Mesothelial cell of epicardium (in vitro differentiated cells): ENCODE results near the gene CBX2. TPM values are rescaled to one million over a fixed set of nuclear protein-coding genes. Genes with fewer than 3 reads are reported as not detected.

Source experiments
- DNase-seq, 2 experiments: peaks; one replicate each; pipeline ENCODE4 v3.0.0; 2021; ENCODE audit warnings: low spot score in 2 of 2; ENCODE audit not compliant: unreplicated experiment in 2 of 2
- H3K27ac Mint-ChIP-seq: 2 replicates; pipeline ENCODE4 v1.8.0; 2021; ENCODE audit warnings: mixed read lengths
- H3K27me3 Mint-ChIP-seq: 2 replicates; pipeline ENCODE4 v1.8.0; 2021; ENCODE audit warnings: low read depth, mixed read lengths
- H3K36me3 Mint-ChIP-seq: 2 replicates; pipeline ENCODE4 v1.8.0; 2021; ENCODE audit warnings: mixed read lengths
- H3K4me1 Mint-ChIP-seq: 2 replicates; pipeline ENCODE4 v1.8.0; 2021; ENCODE audit warnings: mixed read lengths
- H3K4me3 Mint-ChIP-seq: 2 replicates; pipeline ENCODE4 v1.8.0; 2021; ENCODE audit warnings: mild to moderate bottlenecking, moderate library complexity, mixed read lengths
- H3K9me3 Mint-ChIP-seq: 2 replicates; pipeline ENCODE4 v1.8.0; 2021; ENCODE audit warnings: mixed read lengths
- CTCF ChIP-seq: fragments of 200-600 bp; sonication (generic); IDR thresholded peaks from one replicate; pipeline ENCODE4 v1.5.0; 2021; ENCODE audit warnings: antibody characterized with exemption; ENCODE audit not compliant: unreplicated experiment
- total RNA-seq: library from RNA; stranded (reverse); gene quantifications from 3 replicates; pipeline ENCODE4 v1.2.1, GENCODE V29; 2021

Gene CBX2
- total RNA-seq, 1 donor from 2014 or later: 49.7 TPM

GRCh38 chr17:79741401-79741750, 36.6 kb upstream of the CBX2 start:
- Mint-ChIP-seq H3K9me3 (no peaks in the 10 kb centered on the region), H3K36me3 (no peaks in the 10 kb centered on the region), H3K27ac (no peak overlapping the region), H3K4me3 (peak overlapping the region; percentile 46), H3K27me3 (peaks cover 36% of the 10 kb centered on the region), H3K4me1 (peaks cover 22% of the 10 kb centered on the region)
- DNase-seq: no peak
- no peak for TF ChIP-seq CTCF

- Mint-ChIP-seq H3K36me3 (no peaks in the 10 kb centered on the region), H3K27ac (no peak overlapping the region), H3K4me1 (peaks cover 23% of the 10 kb centered on the region), H3K27me3 (peaks cover 42% of the 10 kb centered on the region), H3K4me3 (peak overlapping the region; percentile 46), H3K9me3 (no peaks in the 10 kb centered on the region)
- peak; percentile 78 to 92 for DNase-seq
- peak; percentile 93 for TF ChIP-seq CTCF
Measured at GRCh38 chr17:79741751-79742588, 36.0 kb upstream of the CBX2 start.

- Mint-ChIP-seq H3K9me3 (no peaks in the 10 kb centered on the region), H3K4me1 (peaks cover 28% of the 10 kb centered on the region), H3K27me3 (peaks cover 47% of the 10 kb centered on the region), H3K36me3 (no peaks in the 10 kb centered on the region), H3K27ac (no peak overlapping the region), H3K4me3 (no peak overlapping the region)
- no peak for TF ChIP-seq CTCF
- no peak for DNase-seq
Measured at GRCh38 chr17:79742589-79742918, 35.4 kb upstream of the CBX2 start.

GRCh38 chr17:79742951-79743476, 34.9 kb upstream of the CBX2 start:
- Mint-ChIP-seq H3K27ac (no peak overlapping the region), H3K4me1 (peaks cover 31% of the 10 kb centered on the region), H3K36me3 (no peaks in the 10 kb centered on the region), H3K27me3 (peaks cover 51% of the 10 kb centered on the region), H3K4me3 (no peak overlapping the region), H3K9me3 (no peaks in the 10 kb centered on the region)
- no peak for DNase-seq
- no peak for TF ChIP-seq CTCF

GRCh38 chr17:79743614-79744013, 34.3 kb upstream of the CBX2 start:
- DNase-seq: no peak
- TF ChIP-seq CTCF: no peak
- Mint-ChIP-seq H3K4me1 (peaks cover 31% of the 10 kb centered on the region), H3K4me3 (no peak overlapping the region), H3K27me3 (peaks cover 52% of the 10 kb centered on the region), H3K36me3 (no peaks in the 10 kb centered on the region), H3K27ac (no peak overlapping the region), H3K9me3 (no peaks in the 10 kb centered on the region)
